Cardiac septum (tissue), 1 donor: Measurements from ENCODE around the gene SIM1. TPM values are rescaled to one million over a fixed set of nuclear protein-coding genes. Genes with fewer than 3 reads are reported as not detected.

Experiments
- DNase-seq: peaks from one replicate; pipeline ENCODE4 v3.0.0-alpha.2; 2020; ENCODE audit warnings: low spot score
- intact Hi-C: fragments of 100-400 bp; cut with DNase I; formaldehyde crosslinking; loops from one replicate; pipeline ENCODE4 v1.14.0; 2022
- total RNA-seq: library from RNA; stranded (reverse); fragmentation: NEBNext Ultra II Directional; extraction: Animal tissue kit (Norgen Biotek cat#: 25700); gene quantifications from one replicate; pipeline ENCODE4 v1.2.1, GENCODE V29; 2021
- donor health status: DM: no; HTN: no; CAD: no.

SIM1 gene
- total RNA-seq, 1 donor from 2014 or later: 0.16 TPM

GRCh38 chr6:100475554-100476320, 11.0 kb upstream of the SIM1 start:
- DNase-seq: no peak
- intact Hi-C loops: no loop called here

- intact Hi-C loops: no loop called here
- no peak for DNase-seq
Measured at GRCh38 chr6:100473182-100473581, 8.5 kb upstream of the SIM1 start.

- intact Hi-C loops: no loop called here
- DNase-seq: no peak
Measured at GRCh38 chr6:100472674-100473073, 8.0 kb upstream of the SIM1 start.

DNA sequence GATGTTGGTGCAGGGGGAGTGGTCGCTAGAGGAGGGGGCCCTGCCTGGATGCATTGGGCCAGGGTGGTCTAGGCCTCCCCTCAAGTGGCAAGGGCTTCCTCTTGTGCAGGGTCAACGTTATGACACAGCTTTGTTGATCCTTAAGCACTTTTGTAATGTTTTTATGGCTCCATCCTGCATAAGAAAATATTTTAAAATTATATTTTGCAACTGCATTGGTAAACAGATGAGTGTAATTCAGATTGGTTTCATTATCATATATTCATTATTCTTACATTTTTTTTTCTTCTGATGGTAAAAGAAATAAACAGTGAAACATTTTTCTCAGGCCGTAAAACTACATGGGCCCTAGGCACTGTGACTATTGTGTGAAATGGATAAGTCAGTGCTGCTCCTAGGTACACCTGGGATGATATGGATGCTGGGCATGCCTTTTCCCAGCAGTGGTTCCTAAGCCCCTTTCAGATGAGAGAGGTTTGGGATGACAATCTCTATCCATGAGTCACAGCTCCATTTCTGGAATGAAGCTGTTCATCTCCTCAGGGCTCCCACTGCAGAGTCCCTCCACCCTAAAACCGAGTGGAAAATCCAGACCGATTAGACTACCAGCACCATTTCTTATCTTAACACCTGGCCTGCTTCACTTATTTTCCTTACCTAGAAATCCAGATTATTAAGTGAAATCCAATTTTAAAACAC, 5.8 kb upstream of the SIM1 start:
- intact Hi-C loops: no loop called here

GRCh38 chr6:100469101-100469859, 4.6 kb upstream of the SIM1 start:
- intact Hi-C loops: loop anchor here (10.0 kb wide), 1 partner anchor 854 kb away; no protein-coding TSS in a partner anchor
- no peak for DNase-seq

More for the DNA sequence above, 5.8 kb upstream of the SIM1 start:
- DNase-seq: no peak

DNA sequence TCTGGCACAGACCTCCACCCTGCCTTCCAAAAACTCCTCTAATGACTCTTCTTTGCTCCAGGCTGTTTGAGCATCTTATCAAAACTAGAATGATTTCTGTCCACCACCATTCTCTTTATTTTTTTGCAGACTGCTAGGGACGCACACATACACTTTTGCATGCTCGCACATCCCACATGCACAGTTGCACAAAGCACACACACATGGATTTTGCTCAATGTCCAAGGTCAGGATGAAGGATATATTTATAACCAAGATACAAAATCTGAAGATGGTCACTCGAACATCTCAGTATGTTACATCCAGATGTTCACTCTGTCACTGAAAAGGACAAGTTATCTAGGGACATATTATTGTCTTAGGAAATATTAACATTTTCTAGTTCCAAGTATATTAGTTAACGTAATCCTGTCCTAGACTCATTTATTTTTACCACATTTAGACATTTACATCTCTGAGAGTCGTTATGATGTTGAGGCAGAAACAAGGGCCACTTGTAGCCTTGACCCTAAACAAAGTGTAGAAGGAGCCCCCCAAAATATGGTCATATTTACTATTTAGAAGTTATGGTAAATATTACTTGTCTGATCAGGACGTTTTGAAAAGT, 3.4 kb upstream of the SIM1 start:
- no peak for DNase-seq
- intact Hi-C loops: loop anchor here (10.0 kb wide), 1 partner anchor 853 kb away; no protein-coding TSS in a partner anchor

DNA sequence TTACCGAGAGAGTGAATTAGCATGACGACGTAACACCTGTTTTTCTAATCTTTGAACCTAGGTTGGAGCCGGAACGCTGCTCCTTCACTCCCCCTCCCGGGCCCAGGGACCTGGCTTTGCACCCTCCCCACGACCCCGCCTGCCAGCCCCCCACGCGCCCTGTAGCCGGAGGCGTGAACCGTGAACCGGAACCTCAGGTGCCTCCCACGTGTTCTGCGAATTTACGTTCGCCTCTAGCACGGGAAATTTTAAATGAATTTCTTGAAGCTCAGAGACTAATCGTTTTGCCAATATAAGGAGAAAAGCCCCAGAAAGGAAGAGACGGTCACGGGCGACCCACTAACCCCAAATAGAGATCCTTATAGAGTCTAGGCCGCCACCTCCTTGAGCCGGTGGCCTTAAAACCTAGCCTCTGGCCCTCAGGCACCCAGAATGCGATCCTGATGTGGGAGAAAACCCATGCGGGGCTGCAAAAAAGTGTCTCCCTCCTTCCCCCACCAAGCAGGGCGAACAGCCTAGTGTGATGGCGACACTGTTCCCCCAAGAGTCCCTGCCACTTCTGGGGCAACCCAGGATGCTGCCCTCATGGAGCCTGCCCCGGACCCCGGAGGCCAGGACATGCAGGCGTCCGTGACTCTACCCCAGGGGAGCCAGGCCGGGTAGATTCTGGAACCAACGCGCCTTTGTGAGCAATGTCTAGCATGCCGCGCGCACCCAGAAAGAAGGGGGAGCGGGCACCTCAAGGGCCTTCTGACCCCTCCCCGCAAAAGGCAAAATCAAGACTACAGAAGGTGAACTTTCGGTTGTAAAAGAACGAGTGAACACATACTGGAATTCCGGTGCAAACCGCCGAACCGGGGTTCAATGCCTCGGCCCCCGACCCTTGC, 2.7 kb upstream of the SIM1 start:
- DNase-seq: no peak
- intact Hi-C loops: loop anchor here (10.0 kb wide), 1 partner anchor 853 kb away; no protein-coding TSS in a partner anchor

DNA sequence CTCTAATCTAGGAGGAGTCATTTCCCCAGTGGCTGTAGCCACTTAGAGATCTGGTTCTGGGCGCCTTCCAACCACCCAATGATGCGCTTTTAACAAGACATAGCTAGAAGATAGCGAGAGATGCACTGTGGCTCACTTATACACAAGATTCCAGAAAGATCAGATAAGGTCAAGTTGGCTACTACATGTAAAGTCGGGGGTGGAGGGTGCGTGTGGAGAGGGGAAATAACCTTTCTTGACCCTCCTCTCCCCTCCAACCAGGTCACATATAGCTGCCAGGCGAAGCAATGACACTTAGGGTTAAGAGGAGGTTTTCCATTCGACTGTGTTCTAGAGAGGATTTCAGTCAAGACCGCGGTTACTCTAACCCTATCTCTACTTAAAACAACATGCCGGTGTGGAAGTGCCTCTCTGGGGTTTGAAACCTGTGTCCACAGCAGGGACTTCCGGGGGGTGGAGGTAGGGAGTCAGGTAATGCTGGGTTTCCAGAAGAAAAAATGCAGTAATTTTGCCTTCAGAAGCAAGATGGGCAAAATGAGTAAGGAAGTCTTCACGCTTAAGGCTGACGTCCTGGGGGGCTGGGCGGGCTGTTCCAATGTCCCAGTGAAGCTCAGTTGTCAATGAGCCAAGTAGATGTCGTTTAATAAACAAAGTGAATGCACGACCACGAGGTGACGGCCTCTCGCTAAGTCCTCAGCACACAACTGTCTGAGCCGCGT, 1.8 kb upstream of the SIM1 start:
- intact Hi-C loops: loop anchor here (10.0 kb wide), 1 partner anchor 852 kb away; no protein-coding TSS in a partner anchor
- DNase-seq: no peak

GRCh38 chr6:100465701-100466409, 1.1 kb upstream of the SIM1 start:
- DNase-seq: no peak
- intact Hi-C loops: loop anchor here (10.0 kb wide), 1 partner anchor 851 kb away; no protein-coding TSS in a partner anchor

GRCh38 chr6:100464162-100464851, 414 bp downstream of the SIM1 start:
- no peak for DNase-seq
- intact Hi-C loops: loop anchor here (10.0 kb wide), 1 partner anchor 850 kb away; no protein-coding TSS in a partner anchor

DNA sequence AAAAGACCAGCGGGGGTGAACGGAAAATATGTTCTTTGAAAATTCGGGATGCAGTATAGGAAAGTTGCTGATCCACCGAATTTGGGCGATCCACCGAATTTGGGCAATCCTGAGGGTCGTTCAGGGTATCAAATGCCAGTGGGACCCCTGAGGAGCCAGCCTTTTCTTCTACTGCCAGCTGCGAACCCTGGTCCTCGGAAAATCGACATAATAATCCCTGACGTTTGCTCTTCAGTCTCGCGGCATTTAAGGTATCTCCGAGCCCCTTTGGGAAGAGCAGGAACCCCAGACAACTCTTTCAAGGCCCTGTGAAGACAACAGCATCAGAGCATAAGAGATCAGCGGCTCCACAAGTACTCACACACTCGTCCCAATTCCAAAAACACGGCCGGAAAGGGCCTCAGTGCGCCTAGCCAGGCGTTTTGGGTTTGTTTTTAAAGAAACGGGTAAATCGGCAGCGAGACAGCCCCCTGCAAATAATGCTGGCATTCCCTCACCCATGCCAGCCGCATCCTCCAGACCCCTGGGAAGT, 1.0 kb downstream of the SIM1 start:
- intact Hi-C loops: loop anchor here (10.0 kb wide), 1 partner anchor 849 kb away; no protein-coding TSS in a partner anchor
- no peak for DNase-seq

DNA sequence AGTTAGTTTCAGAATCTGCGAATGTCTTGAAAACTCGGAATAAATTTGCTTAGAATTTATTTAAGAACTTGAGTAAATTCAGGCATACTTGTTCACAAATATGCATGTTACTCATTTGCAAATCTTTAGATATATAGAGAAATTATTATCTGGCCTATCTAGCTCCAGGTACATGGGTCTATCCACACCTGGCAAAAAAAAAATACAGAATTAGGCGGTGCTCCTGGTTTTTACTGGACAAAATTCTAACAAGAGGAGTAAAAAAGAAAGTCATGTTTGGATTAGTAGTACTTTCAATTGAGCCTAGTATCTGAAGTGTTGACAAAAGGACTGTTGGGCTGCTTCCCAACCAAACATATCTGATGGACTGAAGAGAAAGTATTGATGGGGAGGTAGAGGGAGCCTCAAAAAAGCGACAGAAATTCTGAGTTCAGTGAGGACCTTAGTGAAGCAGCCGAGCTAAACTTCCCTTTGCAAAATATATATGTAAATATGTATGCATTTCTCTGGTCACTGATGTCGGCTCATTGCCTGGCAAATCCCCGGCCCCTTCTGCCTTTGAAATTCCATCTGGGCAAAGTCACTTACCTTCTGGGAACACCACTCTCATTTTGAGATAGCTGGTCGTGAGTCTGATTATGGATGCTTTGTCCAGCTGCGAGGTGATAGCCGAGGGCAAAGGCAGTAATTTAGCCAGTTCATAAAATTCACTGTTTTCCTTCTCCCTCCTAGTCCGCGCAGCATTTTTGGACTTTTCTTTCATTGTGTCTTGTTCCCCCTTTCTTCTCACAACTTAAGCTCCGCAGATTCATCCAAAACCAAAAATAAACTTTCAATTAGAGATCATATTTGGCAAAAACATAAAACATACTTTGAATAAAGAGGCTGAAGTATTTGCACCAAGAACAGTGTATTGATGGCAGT, 1.8 kb downstream of the SIM1 start:
- intact Hi-C loops: loop anchor here (10.0 kb wide), 1 partner anchor 848 kb away; no protein-coding TSS in a partner anchor

DNA sequence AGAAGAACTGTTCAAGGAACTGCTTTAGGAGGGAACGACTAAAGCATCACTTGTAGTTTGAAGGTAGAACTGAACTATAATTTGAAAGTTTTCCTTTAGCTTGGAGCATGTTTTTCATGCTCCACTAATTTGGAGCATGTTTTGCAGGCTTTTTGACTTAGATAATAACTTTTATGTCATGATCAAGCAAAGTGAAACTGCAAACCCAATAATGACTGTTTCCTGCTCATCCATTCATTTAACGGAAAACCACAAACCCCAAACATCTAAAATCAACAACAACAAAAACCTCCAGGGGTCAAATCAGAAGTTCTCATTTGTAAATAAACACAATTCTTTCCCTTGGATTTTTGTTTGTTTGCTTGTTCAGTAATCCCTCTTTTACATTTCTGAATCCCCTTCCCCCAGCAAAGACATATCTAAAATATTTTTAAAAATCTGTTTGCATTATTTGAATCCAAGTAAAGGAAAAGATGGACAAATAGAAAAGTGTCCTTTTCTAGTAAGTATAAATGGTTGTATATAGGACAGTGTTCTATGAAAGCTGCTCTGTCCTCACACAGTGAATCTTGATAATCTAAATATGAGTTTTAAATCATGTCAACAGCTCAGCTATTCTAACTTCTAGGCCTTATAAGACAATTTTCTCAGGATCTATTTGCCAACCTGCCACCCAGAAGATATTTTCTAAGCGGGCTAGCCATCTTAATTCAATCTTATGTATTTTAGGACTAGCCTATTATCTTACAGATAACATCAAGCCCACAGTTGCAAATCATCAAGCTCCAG, 2.6 kb downstream of the SIM1 start:
- DNase-seq: no peak
- intact Hi-C loops: loop anchor here (10.0 kb wide), 1 partner anchor 847 kb away; no protein-coding TSS in a partner anchor

More for the DNA sequence above, 1.8 kb downstream of the SIM1 start:
- no peak for DNase-seq

DNA sequence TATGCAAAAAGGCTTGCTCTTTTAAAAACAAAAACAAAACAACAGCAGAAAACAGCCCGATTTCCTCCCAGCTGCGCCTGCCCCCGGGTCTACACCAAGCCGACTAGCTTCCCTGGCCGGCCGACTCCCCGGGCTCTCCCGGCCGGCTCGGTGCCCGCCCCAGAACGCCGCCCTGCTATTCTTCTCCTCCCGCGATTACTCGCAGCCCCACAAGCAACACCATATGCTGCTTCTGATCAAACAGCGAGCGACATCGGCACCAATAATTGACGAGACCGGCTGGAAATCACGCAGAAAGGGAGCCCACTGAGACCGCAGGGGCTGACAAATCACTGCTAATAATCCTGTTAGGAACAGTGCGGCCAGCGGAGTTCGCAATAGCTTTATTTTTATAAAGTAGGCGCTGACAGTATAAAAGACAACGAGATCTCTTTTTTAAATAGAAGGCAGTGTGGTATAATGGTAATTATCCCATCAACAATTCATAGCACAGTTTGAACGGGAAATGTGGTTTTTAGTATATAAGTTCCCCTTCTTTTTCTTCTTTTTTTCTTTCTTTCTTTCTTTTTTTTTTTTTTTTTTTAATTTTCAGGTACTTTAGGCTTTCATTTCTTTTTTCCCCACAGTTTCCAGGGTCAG, 3.3 kb downstream of the SIM1 start:
- DNase-seq: no peak
- intact Hi-C loops: loop anchor here (10.0 kb wide), 1 partner anchor 847 kb away; no protein-coding TSS in a partner anchor
